HG03442 (cell line): ENCODE measurements around the gene SMARCB1.
A peak's percentile ranks its signal among the peaks of the same experiment; 100 is the strongest.
"Not testable (repeated sequence)": the region's sequence is repeated elsewhere in the genome, so short reads cannot be mapped to it uniquely, and the experiment has no call there.

Experiments used
- ATAC-seq: cut with Tn5 transposase; IDR thresholded peaks from one replicate; pipeline ENCODE4 v1.9.1; 2021; ENCODE audit warnings: mild to moderate bottlenecking, moderate library complexity; ENCODE audit not compliant: unreplicated experiment

The SMARCB1 gene

DNA sequence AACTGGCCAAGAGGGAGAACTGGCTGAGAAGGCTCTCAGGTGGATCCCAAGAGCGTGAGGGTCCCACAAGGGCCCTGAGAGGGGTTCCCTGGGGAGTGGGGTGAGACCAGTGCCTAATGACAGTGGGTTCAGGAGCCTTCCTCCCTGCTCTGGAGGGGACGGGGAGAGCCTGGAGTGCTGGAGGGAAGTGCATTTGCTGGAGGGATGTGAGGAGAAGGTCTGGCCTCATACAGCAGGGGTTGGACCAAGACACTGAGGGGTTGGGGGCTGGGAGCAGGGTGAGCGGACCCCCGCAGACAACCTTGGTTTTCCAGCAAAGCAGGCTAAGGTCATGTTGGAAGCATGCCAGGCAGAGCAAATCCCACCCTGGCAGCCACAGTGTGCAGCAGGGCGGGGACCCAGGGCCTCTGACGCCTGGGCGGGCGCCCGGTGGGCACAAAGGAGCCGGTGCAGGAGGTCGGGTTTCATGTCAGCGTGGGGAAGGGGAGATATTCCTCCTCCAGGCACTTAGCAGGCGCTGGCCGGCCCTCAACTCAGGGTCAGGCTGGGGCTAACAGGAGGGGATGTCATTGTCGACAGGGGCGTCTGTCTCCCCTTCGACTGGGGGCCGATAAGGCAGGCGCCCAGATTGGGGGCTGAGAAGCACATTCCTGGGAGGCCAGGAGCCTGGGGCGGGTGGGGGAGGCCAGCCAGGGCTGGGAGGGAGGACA, 55.1 kb downstream of the SMARCB1 start:
- ATAC-seq = no peak

DNA sequence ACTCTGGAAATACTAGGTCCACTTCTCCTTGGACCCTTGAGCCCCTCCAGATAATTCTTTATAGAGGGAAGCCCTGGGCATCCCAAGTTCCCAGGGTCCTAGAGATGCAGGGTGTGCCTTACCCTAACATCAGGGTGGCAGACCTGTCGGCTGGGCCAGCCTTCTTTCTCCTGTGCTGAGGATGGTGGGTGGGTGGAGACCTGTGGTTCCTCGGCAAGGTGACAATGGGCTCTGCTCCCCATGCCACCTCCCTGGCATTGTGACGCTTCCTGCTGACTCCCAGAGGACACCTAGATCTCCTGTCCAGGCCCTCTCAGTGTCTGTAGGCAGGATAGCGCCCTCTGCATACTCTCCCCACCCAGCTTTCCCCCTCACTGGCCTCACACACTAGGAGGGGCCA, 55.8 kb downstream of the SMARCB1 start:
- no peak for ATAC-seq

DNA sequence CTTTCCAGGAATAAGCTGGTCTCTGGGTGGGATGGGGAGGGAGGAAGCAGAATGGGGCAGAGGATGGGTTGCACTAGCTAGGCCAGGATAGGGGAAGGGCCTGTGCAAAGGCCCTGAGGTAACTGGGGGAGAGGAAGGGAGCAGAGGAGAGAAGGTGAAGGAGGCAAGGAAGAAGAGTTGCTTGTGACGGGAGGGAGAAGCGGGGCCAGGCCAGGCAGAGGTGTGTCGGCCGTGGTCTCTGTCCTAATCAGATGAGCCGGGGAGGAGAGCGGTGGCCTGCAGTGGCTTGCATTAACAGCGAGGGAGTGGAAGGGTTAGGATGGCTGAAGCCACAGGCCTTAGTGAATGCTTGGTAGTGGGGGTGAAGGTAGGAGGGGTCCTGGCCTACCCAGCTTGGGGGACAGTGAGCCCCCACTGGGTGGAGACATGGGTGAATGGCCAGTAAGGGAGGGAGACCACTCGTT, 58.0 kb downstream of the SMARCB1 start:
- no peak for ATAC-seq

DNA sequence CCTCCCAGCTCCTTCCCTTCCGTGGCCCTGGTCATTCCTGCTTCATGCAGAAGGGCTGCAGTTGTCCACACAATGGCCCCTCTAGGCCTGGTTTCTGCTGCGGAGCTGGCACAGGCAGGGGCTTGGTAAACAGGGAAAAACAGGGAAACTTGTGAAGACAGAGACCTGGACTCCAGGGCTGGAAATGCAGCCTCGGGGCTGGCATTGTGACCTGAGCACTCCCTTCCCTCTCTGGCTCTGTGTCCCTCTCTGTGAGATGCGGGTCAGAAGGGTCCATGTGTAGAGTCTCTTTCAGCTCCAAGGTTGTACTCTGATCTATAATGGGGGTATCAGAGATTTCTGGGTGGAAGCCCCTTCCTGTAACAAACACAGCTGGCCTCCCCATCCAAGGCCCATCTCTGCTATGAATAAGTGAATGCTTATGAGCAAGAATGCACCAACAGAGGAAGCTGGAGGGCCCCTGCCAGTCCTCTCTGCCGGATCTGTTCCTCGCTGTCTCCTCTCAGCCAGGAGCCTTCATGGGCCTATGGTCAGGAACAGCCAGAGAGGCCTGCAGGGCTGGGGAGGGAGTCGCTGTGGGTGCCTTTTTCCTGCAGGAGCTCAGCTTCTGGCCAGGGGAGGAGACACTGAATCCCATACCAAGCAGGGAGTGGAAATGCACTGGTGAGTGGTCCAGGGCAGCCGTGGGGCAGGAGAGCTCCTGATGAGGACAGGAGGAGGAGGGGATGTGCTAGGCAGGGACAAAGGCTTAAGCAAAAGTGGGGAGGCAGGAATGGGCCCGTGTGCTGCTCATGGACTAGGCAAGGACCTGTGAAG, 58.7 kb downstream of the SMARCB1 start:
- ATAC-seq = no peak

DNA sequence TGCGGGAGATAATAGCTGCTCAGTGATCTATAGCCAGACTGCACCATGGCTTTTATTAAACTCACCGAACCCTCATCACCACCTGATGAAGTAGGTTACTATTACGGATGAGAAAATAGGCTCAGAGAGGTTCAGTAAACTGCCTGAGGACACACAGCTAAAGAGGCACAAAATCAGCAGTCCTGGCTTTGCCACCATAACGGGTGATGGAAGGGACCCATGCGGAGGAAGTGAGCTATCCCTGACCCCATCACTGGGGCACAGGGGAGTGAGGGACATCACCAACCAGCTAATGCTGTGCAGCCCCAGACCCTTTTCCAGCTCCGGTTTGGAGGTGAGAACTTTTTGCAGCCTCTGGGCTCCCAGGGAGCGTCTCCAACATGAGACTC, 59.3 kb downstream of the SMARCB1 start:
- no peak for ATAC-seq

DNA sequence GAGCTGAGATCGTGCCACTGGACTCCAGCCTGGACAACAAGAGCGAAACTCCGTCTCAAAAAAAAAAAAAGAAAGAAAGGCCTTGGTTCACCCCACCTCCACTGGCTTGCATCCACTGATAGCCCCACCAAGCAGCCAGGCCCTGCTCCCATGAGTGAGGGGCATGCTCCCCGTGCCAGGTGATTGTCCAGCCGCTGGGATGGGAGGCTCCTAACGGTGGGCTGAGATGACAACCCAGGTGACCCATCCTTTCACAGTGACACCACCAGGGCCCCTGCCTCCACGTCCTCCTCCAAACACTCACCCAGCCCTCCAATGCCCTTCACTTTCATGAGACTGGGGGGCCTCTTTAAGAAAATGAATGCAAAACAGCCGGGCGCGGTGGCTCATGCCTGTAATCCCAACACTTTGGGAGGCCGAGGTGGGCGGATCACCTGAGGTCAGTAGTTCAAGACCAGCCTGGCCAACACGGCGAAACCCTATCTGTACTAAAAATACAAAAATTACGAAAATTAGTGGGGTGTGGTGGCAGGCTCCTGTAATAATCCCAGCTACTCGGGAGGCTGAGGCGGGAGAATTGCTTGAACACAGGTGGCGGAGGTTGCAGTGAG, 60.6 kb downstream of the SMARCB1 start:
- no peak for ATAC-seq

DNA sequence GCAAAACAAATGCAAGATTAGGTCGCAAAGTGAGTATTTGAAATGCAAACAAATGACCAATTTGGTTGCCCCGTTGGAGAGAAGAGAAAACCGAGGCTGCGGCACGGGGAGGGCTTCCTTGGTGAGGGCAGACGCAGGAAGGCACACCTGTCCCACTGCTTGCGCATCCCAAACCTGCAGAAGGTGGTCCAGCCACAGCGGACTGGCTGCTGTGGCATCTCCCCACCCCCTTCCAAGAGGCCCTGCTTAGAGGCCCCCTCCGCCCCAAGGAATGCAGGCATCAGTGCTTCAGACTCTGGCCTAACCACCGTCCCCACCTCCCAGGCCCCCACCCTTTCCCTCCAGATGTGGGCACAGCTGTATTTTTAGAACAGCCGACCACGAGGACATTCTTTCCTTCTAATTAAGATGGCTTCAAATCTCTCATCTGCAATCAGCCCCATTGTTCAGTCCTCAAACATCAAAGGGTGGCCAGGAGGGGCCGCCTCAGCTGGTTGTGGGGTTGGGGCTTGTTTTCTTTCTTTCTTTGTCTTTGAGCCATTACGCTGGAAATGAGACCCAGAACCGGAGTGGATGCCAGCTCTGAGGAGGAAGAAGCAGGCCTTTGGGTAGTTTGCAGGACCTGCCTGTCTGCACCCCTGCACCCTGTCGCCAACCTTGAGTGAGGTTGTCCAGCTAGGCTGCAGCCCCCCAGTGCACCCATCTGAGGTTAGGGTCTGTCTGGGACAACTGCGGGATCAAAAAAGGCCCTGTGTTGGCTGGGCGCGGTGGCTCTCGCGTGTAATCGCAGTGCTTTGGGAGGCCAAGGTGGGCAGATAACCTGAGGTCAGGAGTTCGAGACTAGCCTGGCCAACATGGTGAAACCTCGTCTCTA, 61.5 kb downstream of the SMARCB1 start:
- ATAC-seq = no peak

DNA sequence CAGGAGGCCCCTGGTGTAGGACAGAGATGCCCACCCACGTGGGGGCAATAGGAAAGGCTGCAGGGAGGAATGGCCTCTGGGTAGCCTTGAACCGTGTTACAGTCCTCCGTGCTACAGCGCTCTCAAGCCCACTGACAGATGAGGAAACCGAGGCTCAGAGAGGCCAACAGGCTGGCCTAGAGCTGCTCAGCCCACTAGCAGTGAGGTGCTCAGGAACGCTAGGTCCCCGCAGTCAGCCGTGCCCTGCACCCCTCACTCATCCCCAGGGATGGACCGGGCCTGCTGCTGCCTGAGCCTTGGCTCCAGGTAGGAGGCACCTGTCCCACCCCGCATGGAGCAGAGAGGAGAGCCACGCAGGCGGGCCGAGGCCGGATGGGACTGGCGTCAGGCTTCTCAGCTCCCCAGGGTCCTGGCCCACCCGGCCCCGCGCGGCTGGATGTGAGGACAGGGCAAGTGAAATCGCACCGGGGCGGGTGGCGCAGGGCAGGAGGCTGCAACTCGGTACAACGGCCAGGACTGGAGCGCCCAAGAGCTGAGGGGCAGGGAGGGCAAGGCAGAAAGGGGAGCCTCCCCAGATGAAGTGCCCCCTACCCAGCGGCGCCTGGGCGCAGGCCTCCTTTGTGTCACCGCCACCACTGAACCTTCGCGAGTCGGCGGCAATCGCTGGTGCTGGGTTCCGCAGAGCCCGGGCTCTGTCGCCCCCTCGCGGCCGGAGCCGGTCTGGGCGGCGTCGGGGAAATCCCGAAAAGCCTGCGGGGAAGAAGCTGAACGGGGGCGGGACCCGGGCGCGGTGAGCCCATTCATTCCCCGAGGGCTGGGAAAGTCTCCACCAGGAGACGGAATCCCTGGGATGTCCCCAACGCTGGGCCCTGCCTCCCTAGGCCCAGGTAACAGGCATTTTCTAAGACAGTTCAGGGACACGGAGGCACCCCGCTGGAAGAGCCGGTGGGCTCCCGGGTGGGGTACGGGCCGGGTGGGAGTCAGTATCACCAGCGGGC, 62.5 kb downstream of the SMARCB1 start:
- no peak for ATAC-seq

DNA sequence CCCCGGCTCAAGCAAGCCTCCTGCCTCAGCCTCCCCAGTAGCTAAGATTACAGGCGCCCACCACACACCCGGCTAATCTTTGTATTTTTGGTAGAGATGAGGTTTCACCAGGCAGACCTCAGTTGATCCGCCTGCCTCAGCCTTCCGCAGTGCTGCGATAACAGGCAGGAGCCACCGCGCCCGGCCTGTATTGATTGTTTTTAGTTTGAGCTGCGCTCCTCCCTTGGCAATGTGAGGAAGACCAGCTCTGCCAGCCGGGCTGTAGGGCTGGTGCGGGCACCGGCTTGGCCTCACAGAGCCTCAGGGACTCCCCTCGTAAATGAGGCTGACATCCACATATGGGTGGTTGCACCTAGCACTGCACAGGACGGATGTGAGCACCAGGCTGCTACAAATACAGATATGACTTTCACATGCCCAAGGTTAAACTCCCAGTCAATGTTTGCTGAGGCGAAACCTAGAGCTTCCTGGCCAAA, 63.4 kb downstream of the SMARCB1 start:
- no peak for ATAC-seq

DNA sequence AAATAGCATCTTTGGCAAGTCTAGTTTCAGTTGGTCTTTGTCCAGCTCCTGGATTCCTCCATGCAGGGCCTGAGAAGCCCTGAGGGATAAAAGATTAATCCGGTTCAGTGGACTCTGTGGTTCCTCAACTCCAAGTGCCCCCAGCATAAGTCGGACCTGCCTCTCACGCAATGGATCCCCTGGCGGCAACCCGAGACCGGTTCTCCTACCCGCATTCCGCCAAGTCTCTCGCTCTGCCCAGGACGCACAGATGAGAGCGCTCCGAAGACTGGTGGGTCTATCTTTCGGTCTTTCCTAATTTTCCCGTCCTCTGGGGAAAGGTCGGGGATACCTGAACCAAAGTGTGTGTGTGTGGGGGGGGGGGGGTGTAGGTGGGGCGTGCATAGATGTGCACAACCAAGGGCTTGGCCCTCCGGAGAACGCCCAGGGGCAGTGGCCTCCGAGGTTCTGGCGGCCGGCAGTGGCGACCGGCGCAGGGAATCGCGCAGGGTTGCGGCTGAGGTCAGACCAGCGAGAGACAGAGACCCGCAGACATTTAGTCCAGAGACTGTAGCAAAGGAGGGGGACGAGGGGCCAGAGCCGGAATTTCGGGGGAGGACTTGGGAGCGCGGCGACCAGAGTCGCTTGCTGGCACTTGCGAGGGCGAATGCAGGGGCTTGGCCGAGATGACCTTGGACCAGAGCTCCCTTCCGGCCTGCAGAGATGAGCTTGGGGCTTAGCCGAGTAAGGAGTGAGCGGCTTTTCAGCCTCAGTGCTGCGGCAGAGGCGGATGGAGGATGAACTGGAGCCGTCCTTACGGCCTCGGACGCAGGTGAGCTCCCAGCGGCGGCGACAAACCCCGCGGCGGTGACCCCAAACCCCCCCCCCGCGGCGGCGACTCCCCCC, 70.2 kb downstream of the SMARCB1 start:
- peak; percentile 28 for ATAC-seq

DNA sequence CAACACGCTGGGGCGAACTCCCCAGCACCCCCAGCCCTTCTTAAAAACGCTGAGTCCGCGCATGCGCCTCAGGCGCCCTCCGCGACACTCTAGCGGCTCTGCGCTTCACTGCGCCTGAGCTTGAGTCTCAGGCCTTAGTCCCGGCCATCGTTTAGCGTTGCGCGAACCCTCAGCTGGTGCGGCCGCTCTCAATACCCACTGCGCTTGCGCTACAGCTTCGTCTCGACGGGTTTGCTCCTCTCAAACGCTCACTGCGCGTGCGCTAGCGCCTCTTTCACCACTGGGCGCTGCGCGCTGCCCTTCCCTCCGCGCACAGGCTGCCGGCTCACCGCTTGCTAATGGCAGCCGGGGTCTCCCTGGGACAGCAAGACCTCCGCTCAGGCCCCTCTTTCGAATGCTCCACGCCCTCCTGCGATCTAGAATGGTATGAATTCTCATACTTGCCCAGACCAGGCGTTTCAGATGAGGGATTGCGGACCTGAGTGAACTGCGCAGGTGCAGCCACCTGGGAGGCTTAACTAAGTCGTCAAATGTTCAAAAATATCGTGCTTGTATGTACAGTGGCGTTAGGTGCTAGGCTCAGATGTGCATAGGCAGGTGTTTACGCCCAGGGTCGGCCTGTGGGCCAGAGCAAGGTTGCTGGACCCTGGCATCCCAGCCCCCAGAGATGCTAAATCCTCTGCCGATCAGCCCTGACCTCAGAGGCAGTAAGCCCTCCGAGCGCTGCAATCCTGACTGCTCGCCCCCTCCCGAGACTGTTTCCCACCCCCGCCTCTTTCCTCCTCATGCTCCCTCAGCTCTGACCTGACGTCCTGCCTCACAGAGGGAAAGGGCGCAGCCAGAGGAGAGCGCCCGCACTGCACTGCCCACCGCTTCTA, 71.1 kb downstream of the SMARCB1 start, which contains the start of gene SLC2A11:
Gene SLC2A11 (plus strand): TSS at position 270 of the 878 bp plus-strand sequence. CDS start 125 bp downstream, at position 395.
- ATAC-seq = peak; percentile 94

DNA sequence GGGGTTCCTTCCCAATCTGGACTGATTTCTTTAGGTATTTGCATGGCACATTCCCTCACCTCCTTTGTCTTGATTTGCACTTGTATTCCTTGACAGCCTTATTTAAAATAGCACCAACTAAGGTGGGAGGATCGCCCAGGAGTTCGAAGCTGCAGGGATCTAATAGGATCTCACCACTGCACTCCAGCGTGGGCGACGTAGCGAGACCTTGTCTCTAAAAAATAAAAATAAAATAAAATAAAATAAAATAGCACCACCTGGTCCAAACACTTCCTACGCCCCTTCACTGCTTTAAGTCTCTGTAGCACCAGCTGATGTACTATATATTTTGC, 71.7 kb downstream of the SMARCB1 start:
- ATAC-seq = no peak

DNA sequence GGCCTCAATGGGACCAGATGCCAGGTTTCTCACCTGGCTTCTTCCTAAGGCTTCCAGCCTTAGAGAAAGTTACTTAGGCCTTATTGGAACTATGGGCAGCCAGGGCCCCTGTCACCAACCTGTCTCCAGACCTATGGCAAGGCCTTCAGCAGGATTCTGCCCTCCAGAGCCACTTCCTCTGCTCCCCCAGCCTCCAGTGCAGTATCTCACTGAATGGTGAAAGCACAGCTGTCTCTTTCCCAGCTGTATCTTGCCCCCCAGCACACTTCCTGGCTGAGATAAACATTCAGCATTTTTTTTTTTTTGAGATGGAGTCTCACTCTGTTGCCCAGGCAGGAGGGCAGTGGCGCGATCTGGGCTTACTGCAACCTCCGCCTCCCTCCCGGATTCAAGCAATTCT, 72.4 kb downstream of the SMARCB1 start:
- no peak for ATAC-seq

DNA sequence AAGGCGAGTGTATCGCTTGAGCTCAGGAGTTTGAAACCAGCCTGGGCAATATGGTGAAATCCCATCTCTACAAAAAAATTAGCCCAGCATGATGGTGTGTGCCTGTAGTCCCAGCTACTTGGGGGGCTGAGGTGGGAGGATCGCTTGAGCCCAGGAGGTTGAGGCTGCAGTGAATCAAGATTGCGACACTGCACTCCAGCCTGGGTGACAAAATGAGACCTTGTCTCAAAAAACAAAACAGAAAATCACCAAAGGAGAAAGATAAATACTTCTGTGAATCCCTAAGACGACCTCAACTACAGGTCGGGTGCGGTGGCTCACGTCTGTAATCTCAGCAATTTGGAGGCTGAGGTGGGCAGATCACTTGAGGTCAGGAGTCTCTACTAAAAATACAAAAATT, 73.4 kb downstream of the SMARCB1 start:
- ATAC-seq = not testable (repeated sequence)

DNA sequence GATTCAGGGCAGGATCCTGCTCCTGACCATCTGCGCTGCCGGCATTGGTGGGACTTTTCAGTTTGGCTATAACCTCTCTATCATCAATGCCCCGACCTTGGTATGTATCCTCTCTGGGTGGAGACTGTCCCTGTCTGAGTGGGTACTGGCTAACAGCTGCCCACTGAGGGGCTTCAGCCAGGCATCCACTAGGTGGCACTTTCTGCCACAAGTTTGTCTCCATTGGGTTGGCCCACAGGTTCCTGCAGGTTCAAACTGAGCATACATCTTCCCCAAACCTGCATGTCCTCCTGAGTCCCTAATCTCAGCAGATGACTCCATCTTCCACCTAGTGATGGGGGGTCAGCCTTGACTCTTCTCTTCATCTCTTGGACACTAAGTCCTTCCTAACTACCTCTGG, 75.3 kb downstream of the SMARCB1 start:
- ATAC-seq = no peak

DNA sequence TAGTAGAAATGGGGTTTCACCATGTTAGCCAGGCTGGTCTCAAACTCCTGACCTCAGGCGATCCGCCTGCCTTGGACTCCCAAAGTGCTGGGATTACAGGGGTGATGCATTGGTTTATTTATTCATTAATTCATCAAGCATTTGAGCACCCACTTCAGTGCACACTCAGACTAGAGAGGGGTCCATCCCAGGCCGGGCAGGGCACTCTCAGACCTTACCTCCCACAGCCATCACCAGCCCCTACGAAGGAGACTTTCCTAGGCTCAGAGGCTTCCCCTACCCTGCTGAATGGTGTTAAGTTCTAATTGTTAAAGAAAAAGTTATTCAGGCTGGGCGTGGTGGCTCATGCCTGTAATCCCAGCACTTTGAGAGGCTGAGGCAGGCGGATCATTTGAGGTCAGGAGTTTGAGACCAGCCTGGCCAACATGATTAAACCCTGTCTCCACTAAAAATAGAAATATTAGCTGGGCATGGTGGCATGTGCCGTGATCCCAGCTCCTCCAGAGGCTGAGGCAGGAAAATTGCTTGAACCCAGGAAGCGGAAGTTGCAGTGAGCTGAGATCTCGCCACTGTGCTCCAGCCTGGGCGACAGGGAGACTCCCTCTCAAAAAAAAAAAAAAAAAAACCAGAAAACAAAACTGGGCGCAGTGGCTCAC, 77.9 kb downstream of the SMARCB1 start:
- not testable (repeated sequence) for ATAC-seq

DNA sequence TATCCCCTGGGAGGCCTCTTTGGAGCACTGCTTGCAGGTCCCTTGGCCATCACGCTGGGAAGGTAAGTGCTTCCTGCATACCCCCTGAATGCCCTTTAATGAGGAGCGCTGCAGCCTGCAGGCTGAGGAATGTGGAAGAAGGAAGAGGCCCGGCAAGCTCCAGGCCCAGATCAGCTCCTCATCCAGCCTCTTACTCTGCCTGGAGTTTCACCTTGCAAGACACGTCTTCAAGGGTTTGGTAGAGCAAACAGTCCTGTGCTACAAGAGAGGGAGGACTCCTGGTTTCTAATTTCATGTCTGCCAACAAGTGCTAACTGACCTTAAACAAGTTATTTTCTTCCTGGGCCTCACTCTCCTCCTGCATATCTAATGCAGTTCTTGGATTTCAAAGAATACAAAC, 81.8 kb downstream of the SMARCB1 start:
- ATAC-seq = no peak
